ENCODE measurements around the gene HDAC7. TPM values are rescaled to one million over a fixed set of nuclear protein-coding genes. Genes with fewer than 3 reads are reported as not detected.
A peak's percentile ranks its signal among the peaks of the same experiment; 100 is the strongest.

HDAC7 gene
- total and polyA plus RNA-seq, 5 donors from 2014 or later = 14.0 to 163 (median 15.4) TPM

- Histone ChIP-seq H3K4me1 (ENCODE audit: control insufficient read depth, insufficient read depth, low read length, poor library complexity, severe bottlenecking) (peaks cover 98% of the 10 kb centered on the region), H3K36me3 (ENCODE audit: control insufficient read depth, insufficient read depth, low read length) (peaks cover 14% of the 10 kb centered on the region), H3K9me3 (ENCODE audit: control insufficient read depth in 2 of 2, low read length in 2 of 2) (no peaks in the 10 kb centered on the region), H3K27me3 (ENCODE audit: control insufficient read depth, insufficient read depth, low read length) (no peaks in the 10 kb centered on the region), H3K27ac (ENCODE audit: insufficient read depth, low read length, poor library complexity, severe bottlenecking) (peak overlapping the region; percentile 97), H3K4me3 (ENCODE audit: low read depth, low read length) (peak overlapping the region; percentile 72)
- no peaks in the 10 kb centered on the region for H3K9me3 Mint-ChIP-seq
- no peak for ATAC-seq (ENCODE audit: low read depth in 2 of 2)
- H3K36me3 Mint-ChIP-seq = peaks cover 4% of the 10 kb centered on the region
- peak overlapping the region; percentile 82 to 89 (median 83) for H3K4me3 Mint-ChIP-seq
- H3K27me3 Mint-ChIP-seq = no peaks in the 10 kb centered on the region
- H3K27ac Mint-ChIP-seq = peak overlapping the region; percentile 92 to 97 (median 95)
- DNase-seq = peak; percentile 35 to 70 (median 36)
- peaks cover 28 to 99% (median 75%) of the 10 kb centered on the region in 4 donors for H3K4me1 Mint-ChIP-seq
These were observed 10.9 kb downstream of the HDAC7 start for GRCh38 chr12:47808574-47809365.

- DNase-seq (peak; percentile 71 to 97 (median 71)), ATAC-seq (ENCODE audit: low read depth in 2 of 2) (peak; percentile 44 to 52)
- Histone ChIP-seq H3K9me3 (ENCODE audit: control insufficient read depth in 2 of 2, low read length in 2 of 2) (no peaks in the 10 kb centered on the region), H3K27ac (ENCODE audit: insufficient read depth, low read length, poor library complexity, severe bottlenecking) (peak overlapping the region; percentile 97), H3K4me3 (ENCODE audit: low read depth, low read length) (peak overlapping the region; percentile 72), H3K27me3 (ENCODE audit: control insufficient read depth, insufficient read depth, low read length) (no peaks in the 10 kb centered on the region), H3K4me1 (ENCODE audit: control insufficient read depth, insufficient read depth, low read length, poor library complexity, severe bottlenecking) (peaks cover 98% of the 10 kb centered on the region), H3K36me3 (ENCODE audit: control insufficient read depth, insufficient read depth, low read length) (peaks cover 15% of the 10 kb centered on the region)
- peaks cover 4% of the 10 kb centered on the region for H3K36me3 Mint-ChIP-seq
- no peaks in the 10 kb centered on the region for H3K27me3 Mint-ChIP-seq
- H3K9me3 Mint-ChIP-seq = no peaks in the 10 kb centered on the region
- H3K4me1 Mint-ChIP-seq = peaks cover 28 to 99% (median 75%) of the 10 kb centered on the region in 4 donors
- peak overlapping the region; percentile 92 to 97 (median 95) for H3K27ac Mint-ChIP-seq
- H3K4me3 Mint-ChIP-seq = peak overlapping the region; percentile 82 to 89 (median 83)
These were observed 11.7 kb downstream of the HDAC7 start for GRCh38 chr12:47808050-47808449.

- peaks cover 100% of the 10 kb centered on the region for H3K4me1 ChIP-seq (ENCODE audit: control insufficient read depth, insufficient read depth, low read length, poor library complexity, severe bottlenecking)
- Mint-ChIP-seq H3K4me3 (peak overlapping the region; percentile 82 to 89 (median 83)), H3K27me3 (no peaks in the 10 kb centered on the region), H3K36me3 (peaks cover 4% of the 10 kb centered on the region), H3K4me1 (peaks cover 26 to 99% (median 77%) of the 10 kb centered on the region in 4 donors), H3K9me3 (no peaks in the 10 kb centered on the region), H3K27ac (peak overlapping the region; percentile 92 to 97 (median 95))
- DNase-seq (no peak), ATAC-seq (ENCODE audit: low read depth in 2 of 2) (no peak)
- no peaks in the 10 kb centered on the region for H3K9me3 ChIP-seq (ENCODE audit: control insufficient read depth in 2 of 2, low read length in 2 of 2)
- H3K27me3 ChIP-seq (ENCODE audit: control insufficient read depth, insufficient read depth, low read length) = no peaks in the 10 kb centered on the region
- H3K27ac ChIP-seq (ENCODE audit: insufficient read depth, low read length, poor library complexity, severe bottlenecking) = peak overlapping the region; percentile 97
- peaks cover 15% of the 10 kb centered on the region for H3K36me3 ChIP-seq (ENCODE audit: control insufficient read depth, insufficient read depth, low read length)
- peak overlapping the region; percentile 71 for H3K4me3 ChIP-seq (ENCODE audit: low read depth, low read length)
These were observed 12.4 kb downstream of the HDAC7 start for GRCh38 chr12:47807338-47807737.

GRCh38 chr12:47805417-47805816, 14.3 kb downstream of the HDAC7 start:
- H3K27me3 ChIP-seq (ENCODE audit: control insufficient read depth, insufficient read depth, low read length) = no peaks in the 10 kb centered on the region
- Mint-ChIP-seq H3K36me3 (peaks cover 4% of the 10 kb centered on the region), H3K27me3 (no peaks in the 10 kb centered on the region), H3K9me3 (no peaks in the 10 kb centered on the region), H3K4me3 (peak overlapping the region in 3 of 4 donors; percentile 66 to 81 (median 73)), H3K4me1 (peaks cover 18 to 96% (median 73%) of the 10 kb centered on the region in 4 donors), H3K27ac (peak overlapping the region; percentile 82 to 97 (median 95))
- peak overlapping the region; percentile 11 for H3K4me3 ChIP-seq (ENCODE audit: low read depth, low read length)
- H3K4me1 ChIP-seq (ENCODE audit: control insufficient read depth, insufficient read depth, low read length, poor library complexity, severe bottlenecking) = peaks cover 95% of the 10 kb centered on the region
- ATAC-seq (ENCODE audit: low read depth in 2 of 2) = no peak
- peak overlapping the region; percentile 97 for H3K27ac ChIP-seq (ENCODE audit: insufficient read depth, low read length, poor library complexity, severe bottlenecking)
- peaks cover 15% of the 10 kb centered on the region for H3K36me3 ChIP-seq (ENCODE audit: control insufficient read depth, insufficient read depth, low read length)
- no peaks in the 10 kb centered on the region for H3K9me3 ChIP-seq (ENCODE audit: control insufficient read depth in 2 of 2, low read length in 2 of 2)
- DNase-seq = no peak

- no peak overlapping the region for H3K27ac ChIP-seq (ENCODE audit: insufficient read depth, low read length, poor library complexity, severe bottlenecking)
- H3K9me3 ChIP-seq (ENCODE audit: control insufficient read depth in 2 of 2, low read length in 2 of 2) = no peaks in the 10 kb centered on the region
- no peak overlapping the region for H3K4me3 ChIP-seq (ENCODE audit: low read depth, low read length)
- DNase-seq (no peak), ATAC-seq (ENCODE audit: low read depth in 2 of 2) (no peak)
- H3K27me3 ChIP-seq (ENCODE audit: control insufficient read depth, insufficient read depth, low read length) = no peaks in the 10 kb centered on the region
- peaks cover 20% of the 10 kb centered on the region for H3K36me3 ChIP-seq (ENCODE audit: control insufficient read depth, insufficient read depth, low read length)
- Mint-ChIP-seq H3K9me3 (no peaks in the 10 kb centered on the region), H3K27ac (peak overlapping the region in 2 of 3 donors; percentile 82 to 95), H3K27me3 (no peaks in the 10 kb centered on the region), H3K36me3 (peaks cover 4% of the 10 kb centered on the region), H3K4me3 (peak overlapping the region in 3 of 4 donors; percentile 22 to 81 (median 46)), H3K4me1 (peaks cover 15 to 93% (median 70%) of the 10 kb centered on the region in 4 donors)
- H3K4me1 ChIP-seq (ENCODE audit: control insufficient read depth, insufficient read depth, low read length, poor library complexity, severe bottlenecking) = peaks cover 83% of the 10 kb centered on the region
These were observed 15.5 kb downstream of the HDAC7 start for GRCh38 chr12:47804171-47804570.

GRCh38 chr12:47803191-47803875, 16.4 kb downstream of the HDAC7 start:
- Mint-ChIP-seq H3K27ac (peak overlapping the region; percentile 76 to 96 (median 90)), H3K36me3 (peaks cover 4% of the 10 kb centered on the region), H3K4me3 (peak overlapping the region; percentile 58 to 81 (median 80)), H3K9me3 (no peaks in the 10 kb centered on the region), H3K4me1 (peaks cover 7 to 88% (median 63%) of the 10 kb centered on the region in 4 donors), H3K27me3 (no peaks in the 10 kb centered on the region)
- DNase-seq (no peak), ATAC-seq (ENCODE audit: low read depth in 2 of 2) (no peak)
- Histone ChIP-seq H3K4me3 (ENCODE audit: low read depth, low read length) (peak overlapping the region; percentile 32), H3K4me1 (ENCODE audit: control insufficient read depth, insufficient read depth, low read length, poor library complexity, severe bottlenecking) (peaks cover 74% of the 10 kb centered on the region), H3K9me3 (ENCODE audit: control insufficient read depth in 2 of 2, low read length in 2 of 2) (no peaks in the 10 kb centered on the region), H3K27me3 (ENCODE audit: control insufficient read depth, insufficient read depth, low read length) (no peaks in the 10 kb centered on the region), H3K36me3 (ENCODE audit: control insufficient read depth, insufficient read depth, low read length) (peaks cover 27% of the 10 kb centered on the region), H3K27ac (ENCODE audit: insufficient read depth, low read length, poor library complexity, severe bottlenecking) (peak overlapping the region; percentile 47)

GRCh38 chr12:47802312-47802711, 17.4 kb downstream of the HDAC7 start:
- Mint-ChIP-seq H3K9me3 (no peaks in the 10 kb centered on the region), H3K4me3 (peak overlapping the region; percentile 8 to 81 (median 48)), H3K27ac (peak overlapping the region; percentile 52 to 94 (median 94)), H3K4me1 (peaks cover 0 to 84% (median 56%) of the 10 kb centered on the region in 4 donors), H3K27me3 (no peaks in the 10 kb centered on the region), H3K36me3 (peaks cover 9% of the 10 kb centered on the region)
- peak overlapping the region; percentile 47 for H3K27ac ChIP-seq (ENCODE audit: insufficient read depth, low read length, poor library complexity, severe bottlenecking)
- peak in 1 of 3 donors; percentile 43 for DNase-seq
- no peak overlapping the region for H3K4me3 ChIP-seq (ENCODE audit: low read depth, low read length)
- H3K36me3 ChIP-seq (ENCODE audit: control insufficient read depth, insufficient read depth, low read length) = peaks cover 36% of the 10 kb centered on the region
- no peaks in the 10 kb centered on the region for H3K9me3 ChIP-seq (ENCODE audit: control insufficient read depth in 2 of 2, low read length in 2 of 2)
- no peaks in the 10 kb centered on the region for H3K27me3 ChIP-seq (ENCODE audit: control insufficient read depth, insufficient read depth, low read length)
- no peak for ATAC-seq (ENCODE audit: low read depth in 2 of 2)
- H3K4me1 ChIP-seq (ENCODE audit: control insufficient read depth, insufficient read depth, low read length, poor library complexity, severe bottlenecking) = peaks cover 70% of the 10 kb centered on the region
